Neural progenitor cell (in vitro differentiated cells): ENCODE results near the gene NRG3.
A peak's percentile ranks its signal among the peaks of the same experiment; 100 is the strongest.

Experiments used
- EZH2 ChIP-seq: fragments of 200-600 bp; sonication (generic); IDR thresholded peaks from 2 replicates; pipeline ENCODE4 v1.6.1; 2017; ENCODE audit warnings: antibody characterized with exemption, mild to moderate bottlenecking, moderate library complexity
- EZH2phosphoT487 ChIP-seq: fragments of 200-600 bp; sonication (generic); IDR thresholded peaks from 2 replicates; pipeline ENCODE4 v1.6.1; 2017; ENCODE audit warnings: antibody characterized with exemption
- TF ChIP-seq, protein P1 (sequence below): fragments of 200-600 bp; sonication (generic); IDR thresholded peaks from 2 replicates; pipeline ENCODE4 v1.5.1; 2017; ENCODE audit warnings: antibody characterized with exemption, mild to moderate bottlenecking

DNA sequence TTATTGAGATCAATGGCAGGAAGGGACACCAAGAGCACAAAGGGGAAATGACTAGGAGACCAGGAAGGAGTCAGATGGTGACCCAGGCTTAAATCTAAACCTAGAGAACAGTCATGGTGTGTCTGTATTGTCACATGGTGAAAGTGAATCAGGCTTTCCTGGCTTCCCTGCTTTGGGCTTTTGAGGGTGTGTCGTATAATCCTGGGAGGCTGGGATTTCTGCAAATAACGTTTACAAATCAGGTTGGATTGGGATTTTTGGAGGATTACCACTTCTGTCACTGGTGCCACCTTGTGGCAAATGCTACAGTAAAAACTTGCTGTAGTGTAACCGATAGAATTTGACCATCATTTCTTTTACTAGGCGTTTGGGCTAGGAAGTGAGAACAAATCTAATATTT, 502.6 kb downstream of the NRG3 start:
- TF ChIP-seq, protein P1, sequence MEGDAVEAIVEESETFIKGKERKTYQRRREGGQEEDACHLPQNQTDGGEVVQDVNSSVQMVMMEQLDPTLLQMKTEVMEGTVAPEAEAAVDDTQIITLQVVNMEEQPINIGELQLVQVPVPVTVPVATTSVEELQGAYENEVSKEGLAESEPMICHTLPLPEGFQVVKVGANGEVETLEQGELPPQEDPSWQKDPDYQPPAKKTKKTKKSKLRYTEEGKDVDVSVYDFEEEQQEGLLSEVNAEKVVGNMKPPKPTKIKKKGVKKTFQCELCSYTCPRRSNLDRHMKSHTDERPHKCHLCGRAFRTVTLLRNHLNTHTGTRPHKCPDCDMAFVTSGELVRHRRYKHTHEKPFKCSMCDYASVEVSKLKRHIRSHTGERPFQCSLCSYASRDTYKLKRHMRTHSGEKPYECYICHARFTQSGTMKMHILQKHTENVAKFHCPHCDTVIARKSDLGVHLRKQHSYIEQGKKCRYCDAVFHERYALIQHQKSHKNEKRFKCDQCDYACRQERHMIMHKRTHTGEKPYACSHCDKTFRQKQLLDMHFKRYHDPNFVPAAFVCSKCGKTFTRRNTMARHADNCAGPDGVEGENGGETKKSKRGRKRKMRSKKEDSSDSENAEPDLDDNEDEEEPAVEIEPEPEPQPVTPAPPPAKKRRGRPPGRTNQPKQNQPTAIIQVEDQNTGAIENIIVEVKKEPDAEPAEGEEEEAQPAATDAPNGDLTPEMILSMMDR = peak; percentile 59
- TF ChIP-seq EZH2phosphoT487 = no peak
- no peak for TF ChIP-seq EZH2
